ENCODE results near the gene KNCN.

The KNCN gene

GRCh38 chr1:46571691-46572225, 20.3 kb upstream of the KNCN start:
- no peak for TF ChIP-seq CTCF (IDR thresholded peaks at IDR 0.05; ENCODE audit: control insufficient read depth, insufficient read depth, low read depth, low read length, missing control alignments)
- H3K4me3 ChIP-seq (ENCODE audit: control insufficient read depth, low read depth, low read length), result no peak overlapping the region
- DNase-seq (ENCODE audit: low read depth), result no peak

GRCh38 chr1:46569884-46570725, 18.7 kb upstream of the KNCN start:
- DNase-seq (ENCODE audit: low read depth), result no peak
- no peak overlapping the region for H3K4me3 ChIP-seq (ENCODE audit: control insufficient read depth, low read depth, low read length)
- no peak for TF ChIP-seq CTCF (IDR thresholded peaks at IDR 0.05; ENCODE audit: control insufficient read depth, insufficient read depth, low read depth, low read length, missing control alignments)

GRCh38 chr1:46569116-46569515, 17.7 kb upstream of the KNCN start:
- no peak for DNase-seq (ENCODE audit: low read depth)
- TF ChIP-seq CTCF (IDR thresholded peaks at IDR 0.05; ENCODE audit: control insufficient read depth, insufficient read depth, low read depth, low read length, missing control alignments), result no peak
- no peak overlapping the region for H3K4me3 ChIP-seq (ENCODE audit: control insufficient read depth, low read depth, low read length)

GRCh38 chr1:46568461-46568891, 17.0 kb upstream of the KNCN start:
- DNase-seq (ENCODE audit: low read depth), result no peak
- H3K4me3 ChIP-seq (ENCODE audit: control insufficient read depth, low read depth, low read length), result no peak overlapping the region
- TF ChIP-seq CTCF (IDR thresholded peaks at IDR 0.05; ENCODE audit: control insufficient read depth, insufficient read depth, low read depth, low read length, missing control alignments), result no peak

GRCh38 chr1:46563341-46563740, 11.9 kb upstream of the KNCN start:
- no peak for DNase-seq (ENCODE audit: low read depth)
- TF ChIP-seq CTCF (IDR thresholded peaks at IDR 0.05; ENCODE audit: control insufficient read depth, insufficient read depth, low read depth, low read length, missing control alignments), result no peak
- no peak overlapping the region for H3K4me3 ChIP-seq (ENCODE audit: control insufficient read depth, low read depth, low read length)

GRCh38 chr1:46562498-46562897, 11.1 kb upstream of the KNCN start:
- H3K4me3 ChIP-seq (ENCODE audit: control insufficient read depth, low read depth, low read length), result no peak overlapping the region
- DNase-seq (ENCODE audit: low read depth), result no peak
- no peak for TF ChIP-seq CTCF (IDR thresholded peaks at IDR 0.05; ENCODE audit: control insufficient read depth, insufficient read depth, low read depth, low read length, missing control alignments)
